Mesendoderm (in vitro differentiated cells): Measurements from ENCODE around the gene ZMYND11.

Source experiments
- DNase-seq: peaks from one replicate; pipeline ENCODE4 v3.0.0; 2013
- H2AK5ac ChIP-seq: 2 replicates; pipeline ENCODE4 v1.6.1; 2013; ENCODE audit warnings: low read length, inconsistent platforms
- H2BK120ac ChIP-seq: 2 replicates; pipeline ENCODE4 v1.6.1; 2013; ENCODE audit warnings: low read depth, mild to moderate bottlenecking, low read length, moderate library complexity, mixed read lengths
- H2BK15ac ChIP-seq: replicated peaks from 2 replicates; pipeline ENCODE4 v1.6.1; 2013; ENCODE audit warnings: low read depth, mild to moderate bottlenecking, moderate library complexity
- H2BK5ac ChIP-seq: 2 replicates; pipeline ENCODE4 v1.6.1; 2013; ENCODE audit warnings: low read length, inconsistent platforms
- H3K18ac ChIP-seq: 2 replicates; pipeline ENCODE4 v1.6.1; 2013; ENCODE audit warnings: mild to moderate bottlenecking, low read length, mixed read lengths
- H3K23ac ChIP-seq: one replicate; pipeline ENCODE4 v1.6.1; 2013; ENCODE audit warnings: low read length
- H3K27ac ChIP-seq: 2 replicates; pipeline ENCODE4 v1.5.1; 2013; ENCODE audit warnings: low read depth, mild to moderate bottlenecking, inconsistent platforms, low read length, moderate library complexity
- H3K27me3 ChIP-seq: 2 replicates; pipeline ENCODE4 v1.6.1; 2013; ENCODE audit warnings: low read length, control low read depth, mild to moderate bottlenecking, inconsistent platforms; ENCODE audit not compliant: insufficient read depth, poor library complexity
- H3K36me3 ChIP-seq: 2 replicates; pipeline ENCODE4 v1.6.1; 2013; ENCODE audit warnings: low read length, inconsistent platforms; ENCODE audit not compliant: control insufficient read depth, insufficient read depth
- H3K4ac ChIP-seq: one replicate; pipeline ENCODE4 v1.6.1; 2013; ENCODE audit warnings: low read depth, mild to moderate bottlenecking, low read length, moderate library complexity
- H3K4me1 ChIP-seq: 2 replicates; pipeline ENCODE4 v1.6.1; 2013; ENCODE audit warnings: low read depth, low read length, inconsistent platforms; ENCODE audit not compliant: control insufficient read depth
- H3K4me2 ChIP-seq: 2 replicates; pipeline ENCODE4 v1.6.1; 2013; ENCODE audit warnings: low read length
- H3K4me3 ChIP-seq: 2 replicates; pipeline ENCODE4 v1.5.1; 2013; ENCODE audit warnings: mild to moderate bottlenecking, low read length
- H3K56ac ChIP-seq: one replicate; pipeline ENCODE4 v1.6.1; 2013; ENCODE audit warnings: low read length
- H3K79me1 ChIP-seq: 2 replicates; pipeline ENCODE4 v1.6.1; 2013; ENCODE audit warnings: low read length, inconsistent platforms
- H3K79me2 ChIP-seq: 2 replicates; pipeline ENCODE4 v1.6.1; 2013; ENCODE audit warnings: mild to moderate bottlenecking, low read length; ENCODE audit not compliant: control insufficient read depth, insufficient read depth
- H3K9ac ChIP-seq: 2 replicates; pipeline ENCODE4 v1.6.1; 2013; ENCODE audit warnings: low read length, inconsistent platforms
- H4K5ac ChIP-seq: one replicate; pipeline ENCODE4 v1.6.1; 2013; ENCODE audit warnings: low read length
- H4K8ac ChIP-seq: one replicate; pipeline ENCODE4 v1.6.1; 2013; ENCODE audit warnings: low read depth, mild to moderate bottlenecking, control low read depth, low read length, moderate library complexity
- WGBS: extraction: QIAGEN DNeasy Blood & Tissue Kit; methylation state at CpG from one replicate; pipeline ENCODE4 v1.1.7; 2013; ENCODE audit warnings: low lambda C conversion rate, missing lambda C conversion rate; ENCODE audit not compliant: insufficient coverage; ENCODE audit errors: extremely low coverage; 5-methylcytosine and 5-hydroxymethylcytosine counted together

ZMYND11 gene

DNA sequence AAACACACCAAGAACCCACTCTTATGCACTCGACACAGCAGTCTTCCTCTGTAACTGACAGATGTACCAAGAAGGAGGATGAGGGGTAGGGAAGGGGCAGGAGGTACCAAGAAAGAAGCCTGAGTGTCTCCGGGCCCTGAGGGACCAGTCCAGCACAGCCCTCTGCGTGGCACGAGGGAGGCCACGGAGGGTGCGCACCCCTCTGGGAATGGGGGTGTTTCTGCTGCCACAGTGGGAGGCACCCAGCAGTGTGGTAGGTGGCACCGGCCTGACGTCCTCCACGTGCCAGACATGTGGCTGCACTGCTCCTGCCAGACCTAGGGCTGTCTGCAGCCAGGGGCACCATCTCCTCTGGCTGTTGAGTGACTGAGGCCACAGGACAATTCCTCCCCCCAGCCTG, 154.3 kb downstream of the ZMYND11 start:
- H3K4me2 ChIP-seq, result no peak overlapping the region
- no peaks in the 10 kb centered on the region for H3K79me2 ChIP-seq
- H3K18ac ChIP-seq, result no peak overlapping the region
- H3K9ac ChIP-seq, result no peak overlapping the region
- no peak overlapping the region for H4K8ac ChIP-seq
- no peak overlapping the region for H3K23ac ChIP-seq
- no peak overlapping the region for H3K56ac ChIP-seq
- H3K36me3 ChIP-seq, result no peaks in the 10 kb centered on the region
- H4K5ac ChIP-seq, result no peak overlapping the region
- no peak overlapping the region for H3K27ac ChIP-seq
- H3K4me1 ChIP-seq, result no peaks in the 10 kb centered on the region
- H2BK120ac ChIP-seq, result no peak overlapping the region
- H2BK15ac ChIP-seq, result no peak overlapping the region
- WGBS, result no CpG with 5 or more reads among the region's 9 CpGs
- H2BK5ac ChIP-seq, result no peak overlapping the region
- H3K4me3 ChIP-seq, result no peak overlapping the region
- no peaks in the 10 kb centered on the region for H3K79me1 ChIP-seq
- no peaks in the 10 kb centered on the region for H3K27me3 ChIP-seq
- no peak for DNase-seq
- H2AK5ac ChIP-seq, result no peak overlapping the region
- no peak overlapping the region for H3K4ac ChIP-seq

DNA sequence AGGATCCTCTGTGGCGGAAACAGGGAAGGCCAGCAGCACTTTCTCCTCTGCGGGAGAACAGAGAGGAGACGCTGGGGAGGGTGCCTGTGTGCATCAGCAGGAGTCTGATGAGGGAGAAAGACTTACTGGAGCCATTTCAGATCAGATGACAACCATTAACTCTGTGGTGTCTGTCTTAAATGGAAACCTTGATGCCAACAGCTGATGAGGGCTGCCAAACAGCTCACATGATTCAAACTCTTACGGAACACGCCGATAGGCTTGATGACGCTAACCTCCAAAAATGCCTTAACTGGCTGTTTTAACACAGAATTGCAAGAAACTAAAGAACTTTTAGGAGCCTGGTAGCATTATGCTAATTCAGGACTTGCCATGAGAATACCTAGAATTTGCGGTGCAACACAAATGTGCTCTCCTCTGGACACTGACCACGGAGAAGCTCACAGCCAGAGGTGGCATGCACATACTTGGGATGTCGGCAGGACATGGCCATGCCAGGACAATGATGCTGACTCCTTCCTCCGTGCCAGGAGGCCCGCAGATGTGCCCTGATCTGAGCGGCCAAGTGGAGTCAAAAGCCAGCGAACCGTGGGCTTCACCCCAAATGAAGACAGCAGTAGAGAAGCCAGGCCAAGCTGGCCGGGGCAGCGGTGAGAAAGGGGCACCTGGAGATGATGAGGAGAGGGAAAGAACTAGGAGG, 154.9 kb downstream of the ZMYND11 start:
- no peak for DNase-seq
- no CpG with 5 or more reads among the region's 17 CpGs for WGBS
- no peaks in the 10 kb centered on the region for H3K36me3 ChIP-seq

DNA sequence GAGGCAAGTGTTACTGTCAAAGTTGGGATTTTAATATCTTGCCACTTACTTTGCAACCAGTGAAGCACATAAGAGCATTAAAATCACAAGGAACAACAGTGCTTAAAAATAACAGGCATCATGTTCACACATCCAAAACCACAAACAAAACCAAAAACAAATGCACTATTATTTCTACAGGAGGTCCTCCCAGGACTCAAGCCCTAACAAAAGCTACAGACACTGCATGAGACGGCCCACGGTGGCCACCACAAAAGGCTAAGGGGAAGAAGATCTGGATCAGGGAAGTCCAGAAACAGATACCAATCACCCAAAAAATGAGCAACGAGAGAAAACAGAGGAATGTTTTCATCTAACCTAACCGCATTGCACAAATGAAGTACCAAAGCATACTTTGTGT, 158.4 kb downstream of the ZMYND11 start:
- H3K56ac ChIP-seq, result no peak overlapping the region
- H3K4ac ChIP-seq, result no peak overlapping the region
- H3K79me1 ChIP-seq, result no peaks in the 10 kb centered on the region
- H3K27me3 ChIP-seq, result no peaks in the 10 kb centered on the region
- no peak overlapping the region for H2BK5ac ChIP-seq
- H4K8ac ChIP-seq, result no peak overlapping the region
- no CpG with 5 or more reads among the region's 4 CpGs for WGBS
- no peak for DNase-seq
- no peak overlapping the region for H3K27ac ChIP-seq
- H3K18ac ChIP-seq, result no peak overlapping the region
- H3K4me3 ChIP-seq, result no peak overlapping the region
- no peak overlapping the region for H2BK120ac ChIP-seq
- H3K4me1 ChIP-seq, result no peaks in the 10 kb centered on the region
- H3K79me2 ChIP-seq, result no peaks in the 10 kb centered on the region
- no peak overlapping the region for H2AK5ac ChIP-seq
- H2BK15ac ChIP-seq, result no peak overlapping the region
- no peak overlapping the region for H4K5ac ChIP-seq
- no peak overlapping the region for H3K9ac ChIP-seq
- no peak overlapping the region for H3K4me2 ChIP-seq
- H3K36me3 ChIP-seq, result no peaks in the 10 kb centered on the region
- H3K23ac ChIP-seq, result no peak overlapping the region

More for the DNA sequence above, 154.9 kb downstream of the ZMYND11 start:
- no peak overlapping the region for H3K4me2 ChIP-seq
- no peaks in the 10 kb centered on the region for H3K4me1 ChIP-seq
- no peak overlapping the region for H2BK120ac ChIP-seq
- H2BK5ac ChIP-seq, result no peak overlapping the region
- H4K8ac ChIP-seq, result no peak overlapping the region
- no peak overlapping the region for H3K4ac ChIP-seq
- H3K4me3 ChIP-seq, result no peak overlapping the region
- no peaks in the 10 kb centered on the region for H3K79me1 ChIP-seq
- no peak overlapping the region for H3K56ac ChIP-seq
- no peak overlapping the region for H2BK15ac ChIP-seq
- no peak overlapping the region for H3K18ac ChIP-seq
- no peaks in the 10 kb centered on the region for H3K27me3 ChIP-seq
- no peak overlapping the region for H3K27ac ChIP-seq
- H2AK5ac ChIP-seq, result no peak overlapping the region
- H4K5ac ChIP-seq, result no peak overlapping the region
- no peak overlapping the region for H3K9ac ChIP-seq
- no peaks in the 10 kb centered on the region for H3K79me2 ChIP-seq
- H3K23ac ChIP-seq, result no peak overlapping the region

DNA sequence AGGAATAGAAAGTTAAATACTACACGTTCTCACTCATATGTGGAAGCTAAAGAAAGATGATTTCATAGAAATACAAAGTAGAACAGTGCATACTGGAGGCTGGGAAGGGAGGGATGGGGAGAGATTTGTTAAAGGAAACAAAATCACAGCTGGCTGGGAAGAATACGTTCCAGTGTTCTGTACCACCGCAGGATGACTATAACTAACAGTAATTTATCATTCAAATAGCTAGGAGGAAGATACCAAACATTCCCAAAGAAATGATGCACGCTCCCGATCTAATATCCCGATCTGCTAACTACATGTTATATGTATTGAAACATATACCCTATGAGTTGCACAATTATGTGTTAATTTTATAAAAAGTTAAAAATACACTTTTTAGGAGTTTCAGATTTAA, 162.3 kb downstream of the ZMYND11 start:
- Histone ChIP-seq H4K5ac (no peak overlapping the region), H3K18ac (no peak overlapping the region), H4K8ac (no peak overlapping the region), H3K56ac (no peak overlapping the region), H3K23ac (no peak overlapping the region), H3K4me3 (no peak overlapping the region), H3K4me1 (no peaks in the 10 kb centered on the region), H2AK5ac (no peak overlapping the region), H3K4ac (no peak overlapping the region), H2BK120ac (no peak overlapping the region), H3K27me3 (no peaks in the 10 kb centered on the region), H3K4me2 (no peak overlapping the region), H3K79me2 (no peaks in the 10 kb centered on the region), H3K36me3 (no peaks in the 10 kb centered on the region), H3K27ac (no peak overlapping the region), H2BK5ac (no peak overlapping the region), H3K9ac (no peak overlapping the region), H2BK15ac (no peak overlapping the region), H3K79me1 (no peaks in the 10 kb centered on the region)
- DNase-seq, result no peak
- no CpG with 5 or more reads among the region's 6 CpGs for WGBS

DNA sequence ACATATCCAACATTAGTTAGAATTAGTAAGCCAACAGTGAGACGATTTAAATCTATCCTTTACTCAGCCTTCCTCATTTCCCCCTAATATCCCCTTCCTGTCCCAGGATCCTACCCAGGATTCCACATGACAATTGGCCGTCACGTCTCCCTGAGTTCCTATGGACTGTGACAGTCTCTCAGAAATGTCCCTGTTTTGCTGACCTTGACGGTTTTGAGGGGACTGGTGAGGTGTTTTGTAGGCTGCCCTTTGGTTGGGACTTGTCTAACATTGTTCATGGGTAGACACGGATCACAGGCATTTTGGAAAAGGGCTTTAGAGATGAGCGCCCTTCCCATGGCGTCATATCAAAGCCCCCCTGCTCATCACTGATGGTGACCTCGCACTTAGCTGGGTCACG, 162.8 kb downstream of the ZMYND11 start:
- Histone ChIP-seq H3K79me2 (no peaks in the 10 kb centered on the region), H2BK15ac (no peak overlapping the region), H2BK120ac (no peak overlapping the region), H3K36me3 (no peaks in the 10 kb centered on the region), H3K4me2 (no peak overlapping the region), H4K8ac (no peak overlapping the region), H3K23ac (no peak overlapping the region), H3K4ac (no peak overlapping the region), H3K27ac (no peak overlapping the region), H3K79me1 (no peaks in the 10 kb centered on the region), H3K56ac (no peak overlapping the region), H2AK5ac (no peak overlapping the region), H2BK5ac (no peak overlapping the region), H3K18ac (no peak overlapping the region), H3K9ac (no peak overlapping the region), H4K5ac (no peak overlapping the region), H3K27me3 (no peaks in the 10 kb centered on the region), H3K4me3 (no peak overlapping the region), H3K4me1 (no peaks in the 10 kb centered on the region)
- no peak for DNase-seq
- no CpG with 5 or more reads among the region's 9 CpGs for WGBS

DNA sequence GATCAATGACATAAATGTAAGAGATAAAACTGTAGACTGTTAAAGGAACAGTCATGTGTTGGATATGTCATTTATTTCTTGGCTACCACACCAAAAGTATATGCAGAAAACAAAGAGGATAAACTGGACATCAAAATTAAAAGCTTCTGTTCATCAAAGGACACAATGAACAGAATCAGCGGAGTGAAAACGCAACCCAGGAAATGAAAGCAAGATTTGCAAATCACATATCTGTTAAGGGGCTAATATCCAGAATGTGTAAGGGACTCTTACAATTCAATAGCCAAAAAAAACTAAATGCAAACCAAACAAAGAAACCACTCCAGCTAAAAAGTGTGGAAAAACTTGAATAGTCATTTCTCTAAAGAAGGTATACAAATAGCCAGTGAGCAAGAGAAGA, 164.3 kb downstream of the ZMYND11 start:
- H3K4me1 ChIP-seq, result no peaks in the 10 kb centered on the region
- H2AK5ac ChIP-seq, result no peak overlapping the region
- H3K4ac ChIP-seq, result no peak overlapping the region
- no peak overlapping the region for H3K23ac ChIP-seq
- no peak overlapping the region for H3K27ac ChIP-seq
- no peak overlapping the region for H4K5ac ChIP-seq
- no peak overlapping the region for H3K18ac ChIP-seq
- no peak overlapping the region for H2BK5ac ChIP-seq
- H3K4me2 ChIP-seq, result no peak overlapping the region
- H3K79me1 ChIP-seq, result no peaks in the 10 kb centered on the region
- no peak overlapping the region for H3K4me3 ChIP-seq
- H2BK15ac ChIP-seq, result no peak overlapping the region
- no peak overlapping the region for H3K56ac ChIP-seq
- H2BK120ac ChIP-seq, result no peak overlapping the region
- no CpG with 5 or more reads among the region's 2 CpGs for WGBS
- H3K79me2 ChIP-seq, result no peaks in the 10 kb centered on the region
- DNase-seq, result no peak
- H3K36me3 ChIP-seq, result no peaks in the 10 kb centered on the region
- no peak overlapping the region for H4K8ac ChIP-seq
- no peaks in the 10 kb centered on the region for H3K27me3 ChIP-seq
- H3K9ac ChIP-seq, result no peak overlapping the region
